Activated T-helper 1 cell treated with anti-CD3 and anti-CD28 coated beads, Interleukin-2, amount 50 U/mL, for 16 hours (primary cell): ENCODE measurements around the gene ODF2L.
"Not testable (repeated sequence)": the region's sequence is repeated elsewhere in the genome, so short reads cannot be mapped to it uniquely, and the experiment has no call there.

Experiments
- DNase-seq, 2 donors: peaks; one replicate each; pipeline ENCODE4 v3.0.0-alpha.2; 2020; ENCODE audit warnings: low read depth in 1 of 2, low spot score in 1 of 2

Gene ODF2L

DNA sequence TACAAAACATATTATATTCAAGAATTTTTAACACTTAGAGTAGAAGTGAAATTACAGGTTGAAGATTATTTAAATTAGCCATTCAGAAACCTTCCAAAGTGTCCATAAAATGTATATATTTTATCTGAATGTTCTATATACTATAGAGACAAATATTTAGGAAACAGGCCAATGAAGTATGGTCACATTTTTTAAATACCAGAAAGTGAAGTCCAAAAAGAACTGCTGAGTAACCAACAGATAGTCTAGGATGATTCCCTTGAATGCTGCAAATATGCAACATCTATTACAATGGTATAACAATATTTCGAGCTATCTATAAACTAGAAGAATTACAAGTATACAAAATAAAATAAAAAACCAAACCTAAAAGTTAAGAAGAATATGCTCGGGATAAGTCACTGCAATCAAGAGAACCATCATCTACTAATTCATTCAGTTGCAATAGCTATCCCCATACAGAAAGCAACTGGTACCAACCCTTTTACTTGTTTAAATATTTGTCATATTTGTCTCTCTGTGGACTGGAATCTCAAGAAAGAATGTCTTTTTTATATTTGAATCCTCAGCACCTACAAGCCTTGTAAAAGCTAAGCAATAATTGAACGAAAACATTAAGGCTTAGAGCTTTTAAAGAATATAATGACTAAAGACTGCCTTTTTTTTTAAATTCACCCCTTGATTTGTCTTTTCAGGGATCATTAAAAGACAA is 8.1 kb downstream of the ODF2L start:
- DNase-seq: no peak

DNA sequence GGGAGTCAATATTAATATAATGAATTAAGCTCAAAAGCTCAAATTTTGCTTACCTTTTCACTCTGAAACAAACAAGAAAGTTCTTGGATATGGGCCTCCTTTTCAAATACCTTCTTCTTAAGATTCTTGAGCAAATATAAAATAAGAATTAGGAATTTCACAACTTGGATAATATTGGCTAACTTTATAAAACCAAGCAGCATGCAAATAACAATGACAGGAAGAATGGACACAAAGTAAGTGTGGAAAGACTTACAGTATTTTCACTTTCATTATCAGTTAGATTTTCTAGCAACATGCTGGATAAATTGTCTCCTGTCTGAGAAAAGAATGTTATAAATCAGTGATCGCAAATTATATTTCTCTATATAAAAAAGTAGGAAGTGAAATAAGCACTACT is 13.2 kb downstream of the ODF2L start:
- no peak for DNase-seq

DNA sequence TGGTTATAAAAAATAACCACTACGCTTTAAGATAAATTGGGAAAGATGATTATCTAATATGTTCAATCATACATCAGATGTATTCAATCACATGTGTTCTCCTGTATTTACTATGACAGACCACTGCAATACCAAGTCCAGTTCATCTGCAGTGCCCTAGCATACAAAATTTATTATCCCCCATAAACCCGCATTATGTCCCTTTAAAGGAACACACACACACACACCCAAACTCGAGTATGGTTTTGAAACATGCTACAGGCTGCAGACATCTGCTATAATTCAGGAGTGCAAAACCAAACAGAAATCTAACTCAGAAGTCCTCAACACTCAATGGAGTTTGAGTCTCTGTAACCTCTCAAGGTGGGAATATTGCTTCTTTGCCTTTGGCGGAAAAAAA is 14.9 kb downstream of the ODF2L start:
- no peak for DNase-seq

DNA sequence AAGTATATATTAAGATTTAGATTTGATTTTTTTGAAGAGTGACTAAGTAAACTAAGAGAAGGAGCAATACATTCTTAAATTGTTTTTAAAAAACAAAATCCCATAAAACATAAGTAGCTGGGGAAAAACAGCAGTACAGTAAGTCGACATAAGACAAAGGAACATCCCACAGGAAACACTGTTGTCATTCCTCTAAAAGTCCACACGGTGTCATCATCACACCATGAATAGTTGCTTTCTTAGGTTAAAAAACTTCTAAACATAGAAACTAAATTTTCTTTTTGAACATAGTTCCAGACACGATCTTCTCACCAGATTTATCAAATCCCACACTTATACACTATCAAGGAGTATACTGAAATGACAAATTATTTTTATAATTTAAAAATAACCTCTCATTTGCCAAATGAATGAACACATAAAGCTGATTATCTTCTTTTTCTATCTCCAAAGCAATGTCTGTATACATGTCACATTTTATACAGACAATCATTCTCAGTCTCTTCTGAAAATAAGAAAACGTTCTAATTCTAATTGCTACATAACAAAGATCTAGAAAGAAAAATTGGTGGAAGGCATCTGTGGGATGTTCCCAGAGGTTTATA is 15.8 kb downstream of the ODF2L start:
- DNase-seq: no peak

DNA sequence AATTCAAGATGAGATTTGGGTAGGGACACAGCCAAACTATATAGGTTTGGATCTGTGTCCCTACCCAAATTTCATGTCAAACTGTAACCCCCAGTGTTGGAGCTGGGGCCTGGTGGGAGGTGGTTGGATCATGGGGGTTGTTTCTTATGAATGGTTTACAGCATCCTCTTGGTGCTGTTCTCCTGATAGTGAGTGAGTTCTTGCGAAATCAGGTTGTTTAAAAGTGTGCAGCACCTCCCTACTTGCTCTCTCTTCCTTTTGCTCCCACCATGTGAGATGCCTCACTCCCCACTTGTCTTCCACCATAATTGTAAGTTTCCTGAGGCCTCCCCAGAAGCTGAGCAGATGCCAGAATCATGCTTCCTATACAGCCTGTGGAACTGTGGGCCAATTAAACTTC is 17.3 kb downstream of the ODF2L start:
- no peak for DNase-seq

DNA sequence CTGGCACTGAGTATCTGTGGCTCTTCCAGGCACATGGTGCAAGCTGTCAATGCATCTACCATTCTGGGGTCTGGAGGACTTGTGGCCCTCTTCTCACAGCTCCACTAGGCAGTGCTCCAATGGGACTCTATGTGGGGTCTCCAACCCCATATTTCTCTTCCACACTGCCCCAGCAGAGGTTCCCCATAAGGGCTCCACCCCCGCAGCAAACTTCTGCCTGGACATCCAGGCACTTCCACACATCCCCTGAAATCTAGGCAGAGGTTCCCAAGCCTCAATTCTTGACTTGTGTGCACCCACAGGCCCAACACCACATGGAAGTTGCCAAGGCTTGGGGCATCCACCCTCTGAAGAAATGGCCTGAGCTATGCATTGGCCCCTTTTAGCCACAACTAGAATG is 18.8 kb downstream of the ODF2L start:
- DNase-seq: no peak

DNA sequence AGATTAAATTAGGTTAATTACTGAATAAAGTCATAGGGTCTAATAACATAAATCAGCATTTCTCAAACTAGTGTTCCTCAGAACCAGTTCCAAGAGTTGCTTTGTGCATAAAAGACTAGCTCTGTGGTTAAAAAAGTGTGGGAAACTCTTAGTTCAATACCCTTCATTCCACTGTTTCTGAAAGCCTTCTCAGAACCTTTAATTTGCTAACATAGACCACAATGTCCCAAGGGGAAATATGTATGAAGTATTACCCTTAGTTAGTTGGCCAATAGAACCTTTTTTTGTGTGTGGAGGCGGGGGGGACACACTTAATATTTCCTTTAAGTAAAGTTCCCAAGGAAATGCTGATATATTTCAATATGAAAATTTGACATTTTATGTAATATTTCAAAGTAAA is 20.4 kb downstream of the ODF2L start:
- DNase-seq: no peak

DNA sequence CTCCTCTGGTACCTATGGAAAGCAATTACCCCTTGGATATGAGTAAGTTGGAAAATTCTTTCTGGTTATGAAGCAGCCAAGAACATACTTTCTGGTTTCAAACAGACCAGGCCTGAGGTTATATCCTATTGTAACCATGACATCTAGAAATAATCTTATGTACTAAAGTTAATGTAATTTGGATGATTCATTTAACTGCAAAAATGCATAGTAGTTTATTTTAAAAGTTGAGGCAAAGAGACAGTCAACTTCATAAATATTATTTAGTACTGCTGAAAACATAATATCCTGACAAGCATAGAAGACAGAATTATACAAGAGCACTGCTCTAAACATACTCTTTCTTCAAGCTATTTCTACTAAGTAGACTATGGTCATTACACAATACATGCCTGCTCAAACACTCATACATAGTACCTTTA is 25.5 kb downstream of the ODF2L start:
- DNase-seq: no peak

DNA sequence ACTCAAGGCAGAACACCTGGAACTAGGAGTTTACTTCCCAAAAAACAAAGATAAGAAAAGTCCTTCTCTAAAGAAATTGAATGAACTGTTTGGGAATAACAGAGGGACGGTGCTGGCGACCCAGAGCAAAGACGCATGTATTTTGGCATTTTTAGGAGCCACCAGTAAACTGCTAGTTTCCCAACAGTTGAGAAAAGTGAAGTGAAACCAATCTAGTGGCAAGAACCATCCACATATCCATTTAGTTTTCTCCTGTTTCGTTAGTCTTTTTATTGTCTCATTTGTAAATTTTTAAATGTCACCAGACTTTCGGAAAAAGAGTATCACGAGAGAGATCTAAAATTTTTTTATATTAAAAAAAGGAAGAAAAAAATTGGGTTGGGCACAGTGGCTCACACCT is 30.2 kb downstream of the ODF2L start:
- no peak for DNase-seq

DNA sequence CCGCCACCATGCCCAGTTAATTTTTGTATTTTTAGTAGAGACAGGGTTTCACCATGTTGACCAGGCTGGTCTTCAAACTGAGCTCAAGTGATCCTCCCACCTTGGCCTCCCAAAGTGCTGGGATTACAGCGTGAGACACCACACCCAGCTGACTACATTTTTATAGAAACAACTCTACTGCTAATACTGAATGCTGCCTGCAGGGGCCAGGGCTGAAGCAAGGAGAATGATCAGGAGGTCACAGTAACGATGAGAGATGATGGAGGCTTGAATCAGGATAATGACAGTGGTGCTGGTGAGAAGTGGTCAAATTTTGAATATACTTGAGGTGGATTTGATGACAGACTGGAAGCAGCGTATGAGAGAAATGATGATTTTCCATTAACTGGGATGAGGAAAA is 33.3 kb downstream of the ODF2L start:
- DNase-seq: no peak

DNA sequence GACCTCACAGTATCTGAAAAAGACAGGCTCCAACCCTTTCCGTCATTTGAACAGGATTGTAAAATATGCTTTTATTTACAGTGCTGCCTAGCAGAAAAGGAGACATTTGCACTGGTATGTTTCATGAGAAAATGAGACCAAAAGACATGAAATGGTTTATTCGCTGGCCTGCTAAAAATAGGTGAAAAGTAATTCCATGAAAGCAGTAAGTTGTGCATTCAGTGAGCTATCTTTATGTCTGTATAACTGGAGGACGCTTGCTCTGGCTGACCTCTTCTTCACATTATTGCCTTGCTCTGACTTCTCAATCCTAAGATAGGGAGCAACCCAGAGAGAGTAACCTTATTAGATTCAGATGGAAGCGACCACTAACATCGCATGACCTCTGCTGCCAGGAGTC is 38.3 kb downstream of the ODF2L start:
- DNase-seq: no peak

DNA sequence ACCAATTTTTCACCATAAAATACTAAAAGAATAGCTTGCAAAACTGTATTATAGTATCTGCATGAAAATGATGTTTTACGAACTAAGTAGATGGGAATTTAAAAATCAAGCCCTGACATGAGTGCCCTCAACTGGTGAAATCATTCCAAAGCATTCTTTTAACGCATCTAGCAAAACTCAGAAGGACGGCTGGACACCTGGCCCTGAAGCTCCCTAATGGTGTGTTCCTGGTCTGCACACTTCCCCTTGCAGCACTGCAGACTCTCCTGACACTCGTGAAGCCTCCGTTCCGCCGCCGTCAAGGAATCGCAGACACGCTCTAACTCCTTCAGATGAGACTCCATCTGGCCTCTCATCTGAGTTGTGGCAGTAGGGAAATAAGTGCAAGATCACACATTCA is 39.9 kb downstream of the ODF2L start:
- no peak for DNase-seq

DNA sequence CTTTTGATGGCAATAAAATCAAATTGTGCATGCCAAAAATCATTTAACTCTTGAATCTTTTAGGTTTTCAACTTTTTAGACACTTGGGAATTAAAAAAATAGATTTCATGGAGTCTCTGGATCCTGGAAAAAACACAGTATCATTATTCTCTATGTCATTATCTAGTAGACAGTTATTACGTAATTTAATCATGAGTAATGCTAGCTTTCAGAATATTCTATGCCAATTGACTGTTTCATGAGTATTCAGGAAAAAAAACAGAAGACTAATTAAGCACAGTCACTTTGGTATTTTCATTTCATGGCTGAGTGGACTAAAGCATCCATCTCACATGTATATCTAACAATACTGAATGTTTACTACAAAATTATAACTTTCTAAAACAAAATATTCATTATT is 44.0 kb downstream of the ODF2L start:
- DNase-seq: no peak

DNA sequence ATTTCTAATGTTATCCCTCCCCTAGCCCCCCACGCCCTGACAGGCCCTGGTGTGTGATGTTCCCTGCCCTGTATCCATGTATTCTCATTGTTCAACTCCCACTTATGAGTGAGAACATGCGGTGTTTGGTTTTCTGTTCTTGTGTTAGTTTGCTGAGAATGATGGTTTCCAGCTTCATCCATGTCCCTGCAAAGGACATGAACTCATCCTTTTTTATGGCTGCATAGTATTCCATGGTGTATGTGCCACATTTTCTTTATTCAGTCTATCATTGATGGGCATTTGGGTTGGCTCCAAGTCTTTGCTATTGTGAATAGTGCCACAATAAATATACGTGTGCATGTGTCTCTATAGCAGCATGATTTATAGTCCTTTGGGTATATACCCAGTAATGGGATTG is 45.9 kb downstream of the ODF2L start:
- DNase-seq: not testable (repeated sequence)

DNA sequence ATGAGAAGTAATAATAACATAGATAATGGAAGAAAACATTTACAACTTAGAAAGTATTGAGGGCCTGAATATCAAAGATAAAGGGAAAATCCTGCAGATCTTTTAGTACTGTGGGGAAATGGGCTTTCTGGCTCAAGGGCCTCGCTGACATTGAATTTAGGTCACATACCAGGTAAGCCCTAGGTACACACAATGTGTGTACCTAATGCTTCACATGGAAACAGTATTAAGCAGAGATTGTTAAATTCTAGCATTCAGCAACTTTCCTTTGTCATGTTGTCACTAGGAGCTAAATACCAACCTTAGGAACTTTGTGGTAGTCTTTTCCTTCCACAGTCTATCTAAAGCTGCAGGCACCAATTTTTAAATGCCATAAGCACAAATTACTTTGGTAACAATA is 49.7 kb downstream of the ODF2L start:
- DNase-seq: no peak

DNA sequence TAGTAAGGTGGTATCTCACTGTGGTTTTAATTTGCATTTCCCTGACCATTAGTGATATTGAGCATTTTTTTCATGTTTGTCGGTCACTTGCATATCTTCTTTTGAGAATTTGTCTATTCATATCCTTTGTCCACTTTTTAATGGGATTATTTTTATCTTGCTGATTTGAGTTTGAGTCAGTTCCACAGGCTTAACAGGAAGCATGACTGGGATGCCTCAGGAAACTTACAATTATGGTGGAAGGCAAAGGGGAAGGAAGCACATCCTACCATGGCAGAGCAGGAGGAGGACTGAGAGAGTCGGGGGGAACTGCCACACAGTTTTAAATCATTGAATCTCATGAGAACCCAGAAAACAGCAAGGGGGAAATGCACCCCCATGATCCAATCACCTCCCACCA is 51.1 kb downstream of the ODF2L start:
- no peak for DNase-seq

DNA sequence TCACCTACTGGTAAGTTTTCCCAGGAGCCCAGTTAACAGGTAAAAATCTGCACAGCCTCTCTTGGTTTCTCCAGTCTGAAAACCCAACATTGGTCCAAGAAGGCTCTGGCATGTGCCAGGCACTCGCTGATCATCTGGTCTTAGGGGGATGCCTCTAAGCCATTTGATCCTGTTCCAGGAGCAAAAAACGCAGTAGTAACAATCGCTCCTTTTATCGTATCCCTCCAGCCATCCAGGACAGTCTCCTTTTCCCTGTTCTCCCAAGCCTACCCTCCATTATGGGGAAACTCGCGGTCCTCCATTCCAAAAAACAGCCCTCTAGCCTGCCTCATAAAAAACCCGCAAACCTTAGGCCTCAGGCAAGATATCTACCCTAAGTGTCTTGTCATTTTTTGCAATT is 56.2 kb downstream of the ODF2L start:
- no peak for DNase-seq

DNA sequence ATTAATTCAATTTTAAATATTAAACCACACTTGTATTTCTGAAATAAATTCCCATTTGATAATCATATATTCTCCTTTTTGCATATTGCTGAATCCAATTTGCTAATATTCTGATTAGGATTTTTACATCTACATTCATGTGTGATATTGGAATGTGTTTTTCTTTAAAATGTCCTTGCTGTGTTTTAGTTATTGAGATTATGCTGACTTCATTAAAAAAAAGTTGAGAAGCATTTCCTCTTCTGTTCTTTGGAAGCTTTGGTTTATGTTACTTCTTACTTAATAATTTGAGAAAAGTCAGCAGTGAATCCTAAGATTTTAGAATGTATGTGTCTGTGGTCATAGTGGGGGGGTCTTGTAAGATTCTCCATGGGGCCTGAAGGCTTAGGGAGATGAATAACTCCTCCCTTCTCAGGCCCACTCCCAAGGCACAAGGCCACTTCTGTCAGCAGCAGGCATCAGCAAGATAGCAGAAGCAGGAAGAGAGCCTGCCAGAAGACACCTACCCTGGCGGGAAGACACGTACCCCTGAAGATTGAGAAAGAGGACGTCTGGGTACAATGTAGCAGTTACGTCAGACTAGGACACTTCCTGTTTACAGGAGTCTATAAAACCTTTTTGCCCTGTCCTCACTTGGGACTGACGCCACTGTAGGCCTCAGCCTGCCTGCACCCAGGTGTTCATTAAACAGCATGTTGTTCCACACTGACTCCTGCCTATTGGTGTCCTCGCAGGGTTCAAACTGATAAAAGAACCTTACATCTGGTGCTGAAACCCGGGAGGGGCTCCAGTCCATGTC is 56.9 kb downstream of the ODF2L start:
- no peak for DNase-seq

DNA sequence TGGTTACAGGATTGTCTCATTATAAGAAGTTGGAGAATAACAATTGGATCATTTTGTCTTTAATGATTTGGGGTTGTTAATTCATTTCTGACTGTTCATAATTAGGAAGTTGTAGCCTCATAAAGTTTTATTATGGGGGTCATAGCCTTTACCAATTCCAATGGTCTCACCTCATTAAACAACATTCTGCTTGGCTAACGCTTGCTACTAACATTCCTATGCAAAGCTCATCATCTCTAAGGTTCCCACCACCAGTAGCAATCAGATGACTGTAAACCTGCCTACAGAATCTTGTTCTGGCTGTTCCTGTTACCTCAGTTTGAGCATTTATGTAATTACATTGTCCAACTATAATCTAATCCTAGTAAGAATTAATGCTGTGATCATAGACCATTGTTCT is 60.2 kb downstream of the ODF2L start:
- DNase-seq: no peak

DNA sequence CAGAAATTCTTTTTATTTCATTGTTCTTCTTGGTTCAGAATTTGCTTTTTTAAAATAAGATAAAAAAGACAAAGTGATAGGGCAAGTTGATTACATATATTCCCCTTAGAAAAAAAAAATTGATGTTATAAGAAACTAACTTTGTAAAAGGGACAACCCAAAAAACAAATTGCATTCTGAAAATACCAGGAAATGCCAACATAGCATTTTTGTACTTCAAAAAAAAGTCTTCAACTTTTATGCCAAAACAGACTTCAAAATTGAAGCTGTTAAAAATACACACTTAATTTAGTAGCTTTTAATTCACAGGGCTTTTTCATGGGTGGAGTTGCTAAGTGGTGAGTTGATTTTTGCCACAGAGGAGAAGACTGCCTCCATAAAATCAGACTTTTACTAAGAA is 70.9 kb downstream of the ODF2L start:
- no peak for DNase-seq

DNA sequence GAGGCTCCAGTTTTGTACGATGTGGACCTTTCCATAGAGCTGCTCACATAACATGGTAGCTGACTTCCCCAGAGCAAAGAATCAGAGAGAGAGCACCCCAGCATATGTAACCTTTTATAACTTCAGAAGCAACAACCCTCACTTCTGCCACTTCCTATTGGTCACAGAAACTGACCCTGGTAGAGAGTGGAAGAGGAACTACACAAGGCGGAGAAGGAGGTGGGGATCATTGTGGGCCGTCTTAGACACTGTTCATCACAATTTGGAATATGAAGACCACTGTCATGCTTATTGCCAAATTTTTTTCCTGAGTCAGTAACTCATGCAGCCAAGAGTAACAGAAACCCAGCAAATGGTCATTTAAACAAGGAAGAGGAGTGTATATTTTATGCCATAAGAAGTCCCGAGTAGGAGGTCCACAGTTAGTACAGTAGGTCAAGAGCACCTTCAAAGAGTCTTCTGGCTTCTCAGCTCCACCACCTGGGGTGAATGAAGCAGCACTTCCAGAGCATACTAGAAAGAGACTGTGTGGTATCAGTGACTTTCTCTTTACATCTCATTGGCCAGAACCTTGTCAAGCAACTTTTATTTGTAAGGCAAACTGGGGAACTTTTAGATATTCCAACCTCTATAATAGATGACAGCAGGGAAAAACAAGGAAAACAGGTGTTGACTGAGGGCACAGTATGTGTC is 71.8 kb downstream of the ODF2L start:
- no peak for DNase-seq

DNA sequence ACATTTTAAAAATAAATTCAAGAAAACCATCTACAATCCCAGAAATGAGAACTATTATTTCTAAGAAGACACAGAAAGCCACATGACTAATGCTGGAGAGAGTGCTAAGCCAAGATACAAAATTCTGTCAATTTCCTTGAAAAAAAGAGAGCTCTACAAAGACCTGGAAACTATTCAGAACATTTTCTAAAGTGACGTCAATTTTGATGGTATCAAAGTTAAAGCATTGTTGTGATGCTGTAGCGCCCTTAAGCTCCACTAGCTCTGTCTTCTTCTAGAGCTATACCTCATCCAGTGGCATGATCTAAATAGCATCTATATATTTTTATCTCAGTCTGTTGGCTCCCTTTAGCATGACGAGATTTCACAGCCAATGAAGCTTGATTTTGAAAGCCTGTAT is 73.9 kb downstream of the ODF2L start:
- DNase-seq: no peak
